Activated naive CD4-positive, alpha-beta T cell treated with anti-CD3 and anti-CD28 coated beads, Interleukin-2, amount 10 ng/mL, durations not matched to agents 7 days and 5 days (primary cell): ENCODE measurements around the gene SEMA5A.

ENCODE experiments used
- CTCF ChIA-PET: fragments of 350-600 bp; sonication (Branson Sonifier 250); formaldehyde crosslinking; loops from one replicate; lab custom pipeline; 2021; ENCODE audit warnings: antibody characterized with exemption; lab: Charles Lee
- DNase-seq: peaks from one replicate; pipeline ENCODE4 v3.0.0-alpha.2; 2020
- H3K27ac Mint-ChIP-seq: one replicate; pipeline ENCODE4 v1.8.0; 2021; ENCODE audit warnings: mild to moderate bottlenecking, moderate library complexity, mixed read lengths
- H3K27me3 Mint-ChIP-seq: one replicate; pipeline ENCODE4 v1.8.0; 2021; ENCODE audit warnings: mild to moderate bottlenecking, mixed read lengths
- H3K36me3 Mint-ChIP-seq: one replicate; pipeline ENCODE4 v1.8.0; 2021; ENCODE audit warnings: mixed read lengths
- H3K4me1 Mint-ChIP-seq: one replicate; pipeline ENCODE4 v1.8.0; 2021; ENCODE audit warnings: mixed read lengths
- H3K4me3 Mint-ChIP-seq: one replicate; pipeline ENCODE4 v1.8.0; 2021; ENCODE audit warnings: mild to moderate bottlenecking, moderate library complexity, mixed read lengths
- H3K9me3 Mint-ChIP-seq: one replicate; pipeline ENCODE4 v1.8.0; 2021; ENCODE audit warnings: mixed read lengths

SEMA5A gene

DNA sequence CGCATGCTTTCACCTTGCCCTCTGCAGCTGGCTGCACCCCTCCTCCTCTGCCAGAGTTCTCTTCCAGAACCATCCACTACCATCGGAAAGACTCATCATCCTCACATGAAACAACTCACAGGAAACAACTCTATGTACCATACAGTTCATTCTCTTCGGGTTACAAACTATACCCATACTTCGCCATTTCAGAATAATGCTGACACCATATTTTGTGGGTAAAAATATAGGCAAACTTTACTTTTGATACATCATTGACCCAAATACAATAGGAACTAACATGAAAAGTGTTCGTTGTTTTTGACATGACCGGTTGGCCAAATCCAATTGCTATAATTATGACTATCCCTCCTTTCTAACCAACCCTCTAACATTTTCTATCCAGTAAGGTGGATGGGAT lies 421.0 kb downstream of the SEMA5A start:
- Mint-ChIP-seq H3K36me3 (no peaks in the 10 kb centered on the region), H3K27me3 (no peaks in the 10 kb centered on the region), H3K4me3 (no peak overlapping the region), H3K27ac (no peak overlapping the region), H3K9me3 (peaks cover 5% of the 10 kb centered on the region), H3K4me1 (no peaks in the 10 kb centered on the region)
- DNase-seq, result no peak
- CTCF ChIA-PET, result no interaction called here

DNA sequence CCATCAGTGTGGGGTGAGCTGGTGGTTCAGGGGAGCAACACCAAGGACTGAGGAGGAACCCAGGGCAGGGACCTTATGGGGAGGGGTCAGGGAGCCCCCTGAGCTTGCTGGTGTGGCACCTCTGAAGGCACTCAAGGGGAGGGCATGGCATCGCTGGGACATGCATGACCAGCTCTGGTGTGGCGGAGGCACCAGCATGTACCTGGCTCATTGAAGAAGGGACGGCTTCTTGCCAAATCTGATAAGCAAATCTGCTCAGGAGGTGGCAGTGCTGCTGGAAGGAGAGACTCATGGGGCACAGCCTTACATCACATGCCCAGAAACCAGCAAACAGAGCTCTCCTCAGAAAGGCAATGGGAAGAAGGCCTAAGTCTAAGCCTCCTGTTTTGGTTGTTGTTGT lies 421.8 kb downstream of the SEMA5A start:
- peaks cover 5% of the 10 kb centered on the region for H3K9me3 Mint-ChIP-seq
- no peaks in the 10 kb centered on the region for H3K4me1 Mint-ChIP-seq
- DNase-seq, result no peak
- no peak overlapping the region for H3K4me3 Mint-ChIP-seq
- no peaks in the 10 kb centered on the region for H3K27me3 Mint-ChIP-seq
- H3K27ac Mint-ChIP-seq, result no peak overlapping the region
- H3K36me3 Mint-ChIP-seq, result no peaks in the 10 kb centered on the region
- CTCF ChIA-PET, result no interaction called here

DNA sequence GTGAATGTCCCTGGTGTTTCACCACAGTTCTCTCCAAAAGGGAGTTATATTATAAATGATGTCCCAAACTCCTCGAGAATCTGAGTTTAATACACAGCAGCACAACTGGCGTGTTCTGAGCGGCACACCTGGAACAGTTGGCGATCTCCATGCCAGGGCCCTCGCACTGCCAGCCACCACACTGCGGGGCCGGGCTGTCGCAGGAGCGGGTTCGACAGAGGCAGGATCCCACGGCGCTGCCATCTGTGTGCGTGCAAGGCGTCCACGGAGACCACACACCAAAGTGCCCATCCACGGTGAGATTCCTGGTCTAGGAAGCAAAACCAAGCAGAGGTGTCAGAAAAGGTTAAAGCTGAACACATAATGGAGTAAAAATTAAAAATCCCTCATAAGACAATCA lies 423.3 kb downstream of the SEMA5A start:
- H3K36me3 Mint-ChIP-seq, result no peaks in the 10 kb centered on the region
- H3K9me3 Mint-ChIP-seq, result peaks cover 5% of the 10 kb centered on the region
- H3K27ac Mint-ChIP-seq, result no peak overlapping the region
- H3K4me1 Mint-ChIP-seq, result no peaks in the 10 kb centered on the region
- H3K27me3 Mint-ChIP-seq, result no peaks in the 10 kb centered on the region
- CTCF ChIA-PET, result no interaction called here
- DNase-seq, result no peak
- no peak overlapping the region for H3K4me3 Mint-ChIP-seq

- CTCF ChIA-PET, result no interaction called here
- no peak overlapping the region for H3K27ac Mint-ChIP-seq
- H3K36me3 Mint-ChIP-seq, result no peaks in the 10 kb centered on the region
- no peaks in the 10 kb centered on the region for H3K4me1 Mint-ChIP-seq
- DNase-seq, result no peak
- no peaks in the 10 kb centered on the region for H3K27me3 Mint-ChIP-seq
- H3K4me3 Mint-ChIP-seq, result no peak overlapping the region
- peaks cover 5% of the 10 kb centered on the region for H3K9me3 Mint-ChIP-seq
Observed at GRCh38 chr5:9121597-9121996, 424.3 kb downstream of the SEMA5A start.

- H3K27ac Mint-ChIP-seq, result no peak overlapping the region
- no peaks in the 10 kb centered on the region for H3K27me3 Mint-ChIP-seq
- H3K36me3 Mint-ChIP-seq, result no peaks in the 10 kb centered on the region
- no peak for DNase-seq
- CTCF ChIA-PET, result no interaction called here
- peaks cover 4% of the 10 kb centered on the region for H3K9me3 Mint-ChIP-seq
- H3K4me3 Mint-ChIP-seq, result no peak overlapping the region
- H3K4me1 Mint-ChIP-seq, result no peaks in the 10 kb centered on the region
Observed at GRCh38 chr5:9118852-9119251, 427.0 kb downstream of the SEMA5A start.

- Mint-ChIP-seq H3K27ac (no peak overlapping the region), H3K36me3 (no peaks in the 10 kb centered on the region), H3K9me3 (no peaks in the 10 kb centered on the region), H3K27me3 (no peaks in the 10 kb centered on the region), H3K4me3 (no peak overlapping the region), H3K4me1 (no peaks in the 10 kb centered on the region)
- no peak for DNase-seq
- CTCF ChIA-PET, result no interaction called here
Observed at GRCh38 chr5:9115093-9115492, 430.8 kb downstream of the SEMA5A start.

DNA sequence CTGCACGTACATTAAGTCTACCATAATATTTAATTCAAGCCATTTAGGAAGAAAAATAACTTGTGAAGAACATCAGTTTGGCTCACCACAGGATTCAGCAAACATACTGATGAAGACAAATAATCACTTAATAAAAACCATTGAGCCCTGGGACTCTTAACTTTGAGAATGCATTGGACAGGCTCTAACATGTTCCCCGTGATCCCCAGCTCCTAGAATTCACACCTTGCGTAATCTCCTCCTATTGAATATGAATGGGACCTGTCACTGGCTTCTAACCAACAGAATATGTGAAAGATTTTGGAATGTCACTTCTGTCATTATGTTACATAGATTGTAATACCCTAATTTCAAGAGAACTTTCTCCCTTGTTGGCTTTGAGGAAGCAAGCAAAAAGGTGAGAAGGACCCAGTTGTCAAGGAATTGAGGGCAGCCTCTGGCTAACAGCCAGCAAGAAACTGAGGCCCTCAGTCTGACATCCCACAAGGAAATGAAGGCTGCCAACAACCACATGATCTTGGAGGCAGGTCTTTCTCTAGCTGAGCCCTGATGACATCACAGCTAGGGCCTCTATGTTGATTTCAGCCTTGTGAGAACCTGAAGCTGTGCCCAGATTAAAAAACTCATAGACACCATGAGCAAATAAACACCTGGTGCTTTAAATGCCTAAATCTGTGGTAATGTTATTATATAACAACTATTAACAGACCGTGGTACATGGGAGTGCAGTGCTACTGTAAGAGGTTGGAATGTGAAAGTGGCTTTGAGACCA lies 433.2 kb downstream of the SEMA5A start:
- no peaks in the 10 kb centered on the region for H3K36me3 Mint-ChIP-seq
- CTCF ChIA-PET, result no interaction called here
- H3K4me3 Mint-ChIP-seq, result no peak overlapping the region
- DNase-seq, result no peak
- H3K4me1 Mint-ChIP-seq, result no peaks in the 10 kb centered on the region
- H3K9me3 Mint-ChIP-seq, result no peaks in the 10 kb centered on the region
- no peak overlapping the region for H3K27ac Mint-ChIP-seq
- no peaks in the 10 kb centered on the region for H3K27me3 Mint-ChIP-seq

DNA sequence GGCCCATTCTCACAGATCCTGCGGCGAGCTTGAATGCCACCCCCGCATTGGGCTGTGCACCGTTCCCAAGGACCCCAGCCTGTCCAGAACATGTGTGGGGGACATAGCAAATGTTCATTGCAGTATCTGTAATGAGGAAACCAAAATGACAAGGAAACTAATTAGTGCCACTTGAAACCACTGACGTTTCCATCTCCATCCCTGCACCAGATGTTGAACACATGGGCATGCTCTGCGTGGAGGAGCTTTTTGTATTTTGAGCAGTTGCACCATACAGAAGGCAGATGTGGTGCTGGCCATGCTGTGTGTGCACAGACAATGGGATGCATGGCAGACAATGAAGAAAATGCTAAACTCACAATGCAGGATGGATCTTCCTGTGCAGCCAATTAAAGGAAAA lies 437.7 kb downstream of the SEMA5A start:
- CTCF ChIA-PET, result no interaction called here
- no peak overlapping the region for H3K27ac Mint-ChIP-seq
- H3K4me3 Mint-ChIP-seq, result no peak overlapping the region
- H3K4me1 Mint-ChIP-seq, result no peaks in the 10 kb centered on the region
- H3K9me3 Mint-ChIP-seq, result no peaks in the 10 kb centered on the region
- no peak for DNase-seq
- H3K36me3 Mint-ChIP-seq, result no peaks in the 10 kb centered on the region
- no peaks in the 10 kb centered on the region for H3K27me3 Mint-ChIP-seq

- Mint-ChIP-seq H3K9me3 (no peaks in the 10 kb centered on the region), H3K27me3 (no peaks in the 10 kb centered on the region), H3K4me1 (no peaks in the 10 kb centered on the region), H3K4me3 (no peak overlapping the region), H3K36me3 (no peaks in the 10 kb centered on the region), H3K27ac (no peak overlapping the region)
- DNase-seq, result no peak
- CTCF ChIA-PET, result no interaction called here
Observed at GRCh38 chr5:9105851-9106250, 440.0 kb downstream of the SEMA5A start.

- CTCF ChIA-PET, result interaction anchor here (0.6 kb wide), 1 partner anchor 11 kb away, joined by 3 read pairs; no protein-coding TSS in a partner anchor
- Mint-ChIP-seq H3K27ac (no peak overlapping the region), H3K4me1 (no peaks in the 10 kb centered on the region), H3K36me3 (no peaks in the 10 kb centered on the region), H3K27me3 (no peaks in the 10 kb centered on the region), H3K9me3 (no peaks in the 10 kb centered on the region), H3K4me3 (no peak overlapping the region)
- no peak for DNase-seq
Observed at GRCh38 chr5:9104571-9105339, 441.1 kb downstream of the SEMA5A start.

GRCh38 chr5:9103290-9103689 lies 442.6 kb downstream of the SEMA5A start:
- no peak overlapping the region for H3K27ac Mint-ChIP-seq
- H3K36me3 Mint-ChIP-seq, result no peaks in the 10 kb centered on the region
- no peak for DNase-seq
- CTCF ChIA-PET, result no interaction called here
- no peak overlapping the region for H3K4me3 Mint-ChIP-seq
- no peaks in the 10 kb centered on the region for H3K27me3 Mint-ChIP-seq
- H3K4me1 Mint-ChIP-seq, result no peaks in the 10 kb centered on the region
- H3K9me3 Mint-ChIP-seq, result no peaks in the 10 kb centered on the region

DNA sequence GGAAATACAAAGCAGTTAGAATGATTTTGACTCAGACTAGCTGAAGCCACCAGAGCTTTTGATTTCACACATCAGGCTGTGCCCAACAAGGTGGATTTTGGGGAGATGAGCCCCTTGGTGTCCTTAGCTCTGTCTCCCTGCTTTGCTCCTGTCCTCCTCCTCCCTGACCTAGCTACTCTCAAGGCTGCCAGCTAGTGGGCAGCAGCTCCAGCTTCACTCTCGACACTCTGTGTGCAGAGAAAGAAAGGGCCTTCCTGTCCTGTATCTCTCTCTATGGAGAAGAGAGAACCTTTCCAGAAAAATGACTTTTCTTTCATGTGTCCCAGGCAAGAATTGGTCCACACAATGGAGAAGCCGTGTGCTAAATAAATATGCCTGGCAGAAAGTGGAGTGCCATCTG lies 446.2 kb downstream of the SEMA5A start:
- Mint-ChIP-seq H3K9me3 (no peaks in the 10 kb centered on the region), H3K4me1 (no peaks in the 10 kb centered on the region), H3K27ac (no peak overlapping the region), H3K27me3 (no peaks in the 10 kb centered on the region), H3K36me3 (no peaks in the 10 kb centered on the region), H3K4me3 (no peak overlapping the region)
- DNase-seq, result no peak
- CTCF ChIA-PET, result no interaction called here

GRCh38 chr5:9098990-9099389 lies 446.9 kb downstream of the SEMA5A start:
- no peaks in the 10 kb centered on the region for H3K9me3 Mint-ChIP-seq
- H3K36me3 Mint-ChIP-seq, result no peaks in the 10 kb centered on the region
- H3K27me3 Mint-ChIP-seq, result no peaks in the 10 kb centered on the region
- CTCF ChIA-PET, result no interaction called here
- no peak for DNase-seq
- no peak overlapping the region for H3K4me3 Mint-ChIP-seq
- no peaks in the 10 kb centered on the region for H3K4me1 Mint-ChIP-seq
- H3K27ac Mint-ChIP-seq, result no peak overlapping the region

- H3K36me3 Mint-ChIP-seq, result no peaks in the 10 kb centered on the region
- H3K27ac Mint-ChIP-seq, result no peak overlapping the region
- DNase-seq, result no peak
Observed at GRCh38 chr5:9094582-9094981, 451.3 kb downstream of the SEMA5A start.

More at GRCh38 chr5:9094582-9094981, 451.3 kb downstream of the SEMA5A start:
- CTCF ChIA-PET, result no interaction called here
- no peaks in the 10 kb centered on the region for H3K9me3 Mint-ChIP-seq
- H3K4me3 Mint-ChIP-seq, result no peak overlapping the region
- H3K27me3 Mint-ChIP-seq, result no peaks in the 10 kb centered on the region
- H3K4me1 Mint-ChIP-seq, result no peaks in the 10 kb centered on the region
